BJ (cell line): Measurements from ENCODE around the gene PPFIA2. TPM values are rescaled to one million over a fixed set of nuclear protein-coding genes. Genes with fewer than 3 reads are reported as not detected.
A peak's percentile ranks its signal among the peaks of the same experiment; 100 is the strongest.

Source experiments
- CTCF ChIA-PET: fragments of 350-600 bp; formaldehyde crosslinking; extraction: SDS; loops from one replicate; lab custom pipeline; 2021; ENCODE audit warnings: antibody characterized with exemption, inconsistent platforms; lab: Yijun Ruan, JAX
- POLR2A ChIA-PET: fragments of 300-600 bp; sonication (Branson Sonifier 250); formaldehyde crosslinking; extraction: SDS; loops from one replicate; lab custom pipeline; 2021; ENCODE audit warnings: antibody characterized with exemption; lab: Charles Lee
- DNase-seq: peaks from one replicate; pipeline ENCODE4 v3.0.0-alpha.2; 2011; ENCODE audit warnings: low read depth
- H3K27me3 ChIP-seq: 2 replicates; pipeline ENCODE4 v1.6.0; 2011; ENCODE audit warnings: low read length; ENCODE audit not compliant: control insufficient read depth, insufficient read depth
- H3K36me3 ChIP-seq: 2 replicates; pipeline ENCODE4 v1.5.1; 2011; ENCODE audit warnings: low read length; ENCODE audit not compliant: control insufficient read depth, insufficient read depth
- H3K4me3 ChIP-seq: 2 replicates; pipeline ENCODE4 v1.5.1; 2011; ENCODE audit warnings: low read depth, mild to moderate bottlenecking, control low read depth, low read length
- CTCF ChIP-seq: IDR thresholded peaks from 2 replicates; pipeline ENCODE4 v1.5.1; 2011; ENCODE audit warnings: low read depth, mild to moderate bottlenecking, control low read depth, inconsistent platforms, low read length, moderate library complexity; ENCODE audit not compliant: insufficient read depth
- polyA plus RNA-seq: library from polyadenylated mRNA; depleted of rRNA; stranded (reverse); fragments of >200 nt; gene quantifications from 2 replicates; pipeline ENCODE4 v1.2.3, GENCODE V29; 2011

PPFIA2 gene
- polyA plus RNA-seq, 1 experiment, result not detected

GRCh38 chr12:81259360-81259759, 499.8 kb downstream of the PPFIA2 start:
- no peak for DNase-seq
- H3K4me3 ChIP-seq, result no peak overlapping the region
- H3K27me3 ChIP-seq, result no peaks in the 10 kb centered on the region
- ChIA-PET POLR2A (no interaction called here), CTCF (no interaction called here)
- TF ChIP-seq CTCF, result no peak
- H3K36me3 ChIP-seq, result no peaks in the 10 kb centered on the region

- POLR2A ChIA-PET, result no interaction called here
- Histone ChIP-seq H3K36me3 (no peaks in the 10 kb centered on the region), H3K27me3 (no peaks in the 10 kb centered on the region), H3K4me3 (no peak overlapping the region)
- TF ChIP-seq CTCF, result peak; percentile 58
- CTCF ChIA-PET, result interaction anchor here (0.9 to 2.0 kb wide), 7 partner anchors 8 to 1065 kb away, joined by 3 to 8 read pairs (median 5); no protein-coding TSS in a partner anchor
- DNase-seq, result peak; percentile 18
Observed at GRCh38 chr12:81257947-81258551, 501.1 kb downstream of the PPFIA2 start.

GRCh38 chr12:81255947-81256346, 503.2 kb downstream of the PPFIA2 start:
- CTCF ChIA-PET, result no interaction called here
- no peak for DNase-seq
- Histone ChIP-seq H3K36me3 (no peaks in the 10 kb centered on the region), H3K27me3 (no peaks in the 10 kb centered on the region), H3K4me3 (no peak overlapping the region)
- TF ChIP-seq CTCF, result no peak
- POLR2A ChIA-PET, result no interaction called here

GRCh38 chr12:81255456-81255855, 503.7 kb downstream of the PPFIA2 start:
- DNase-seq, result no peak
- no peak overlapping the region for H3K4me3 ChIP-seq
- CTCF ChIA-PET, result no interaction called here
- no peak for TF ChIP-seq CTCF
- no peaks in the 10 kb centered on the region for H3K27me3 ChIP-seq
- no peaks in the 10 kb centered on the region for H3K36me3 ChIP-seq
- POLR2A ChIA-PET, result no interaction called here

- no peaks in the 10 kb centered on the region for H3K27me3 ChIP-seq
- no peak for DNase-seq
- no peak overlapping the region for H3K4me3 ChIP-seq
- POLR2A ChIA-PET, result no interaction called here
- H3K36me3 ChIP-seq, result no peaks in the 10 kb centered on the region
- CTCF ChIA-PET, result no interaction called here
- TF ChIP-seq CTCF, result no peak
Observed at GRCh38 chr12:81253360-81253759, 505.8 kb downstream of the PPFIA2 start.
